LoVo (cell line): Measurements from ENCODE around the gene OPRL1.

ENCODE experiments used
- DNase-seq: peaks from one replicate; pipeline ENCODE4 v3.0.0-alpha.2; 2016; ENCODE audit warnings: low spot score

Gene OPRL1

DNA sequence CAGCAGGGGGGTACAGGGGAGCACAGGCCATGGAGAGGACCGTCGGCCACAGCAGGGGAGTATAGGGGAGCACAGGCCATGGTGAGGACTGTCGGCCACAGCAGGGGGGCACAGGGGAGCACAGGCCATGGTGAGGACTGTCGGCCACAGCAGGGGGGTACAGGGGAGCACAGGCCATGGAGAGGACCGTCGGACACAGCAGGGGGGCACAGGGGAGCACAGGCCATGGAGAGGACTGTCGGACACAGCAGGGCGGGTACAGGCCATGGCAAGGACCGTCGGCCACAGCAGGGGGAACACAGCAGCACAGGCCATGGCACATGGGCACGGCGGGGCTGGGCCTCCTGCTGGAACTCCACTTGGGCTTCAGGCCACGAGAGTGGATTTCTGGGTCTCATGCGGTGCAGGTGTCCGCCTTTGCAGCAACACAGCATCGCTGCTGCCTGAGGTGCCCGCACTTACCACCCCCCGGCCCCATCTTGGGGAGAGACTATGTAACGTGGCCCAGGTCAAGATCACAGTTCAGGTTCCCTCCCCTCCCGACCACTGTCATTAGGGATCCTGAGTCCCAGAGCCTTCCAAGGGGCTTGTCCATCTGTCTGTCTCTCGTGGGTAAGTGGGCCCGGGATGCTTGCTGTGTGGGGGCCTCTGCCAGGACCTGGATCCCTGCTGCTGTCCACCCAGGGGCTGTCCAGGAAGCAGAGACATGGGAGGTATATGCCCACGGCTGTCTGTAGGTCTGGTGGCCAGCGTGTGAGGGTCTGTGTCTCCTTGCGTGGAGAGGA is 25.0 kb downstream of the OPRL1 start:
- DNase-seq = no peak

DNA sequence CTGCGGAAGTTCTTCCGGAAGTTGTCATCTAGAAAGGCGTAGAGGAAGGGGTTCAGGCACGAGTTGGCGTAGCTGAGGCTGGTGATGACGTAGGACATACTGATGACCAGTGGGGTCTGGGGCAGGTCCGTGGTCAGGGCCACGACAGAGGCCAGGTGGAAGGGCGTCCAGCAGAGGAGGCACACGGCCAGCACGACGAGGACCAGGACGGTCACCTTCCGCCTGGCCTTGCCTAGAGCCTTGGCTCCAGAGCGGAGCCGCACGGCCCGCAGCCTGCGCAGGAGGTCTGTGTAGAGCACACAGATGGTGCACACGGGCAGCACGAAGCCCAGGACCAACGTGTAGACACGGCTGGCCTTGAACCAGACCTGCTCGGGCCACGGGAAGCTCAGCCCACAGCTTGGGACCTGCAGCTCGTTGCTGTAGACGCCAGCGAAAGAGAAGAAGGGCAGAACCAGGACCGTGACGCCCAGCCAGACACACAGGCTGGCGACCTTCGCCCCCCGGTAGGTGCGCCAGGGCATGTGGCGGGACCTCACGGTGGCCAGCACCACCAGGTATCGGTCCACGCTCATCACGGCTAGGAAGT is 26.1 kb downstream of the OPRL1 start:
- no peak for DNase-seq

DNA sequence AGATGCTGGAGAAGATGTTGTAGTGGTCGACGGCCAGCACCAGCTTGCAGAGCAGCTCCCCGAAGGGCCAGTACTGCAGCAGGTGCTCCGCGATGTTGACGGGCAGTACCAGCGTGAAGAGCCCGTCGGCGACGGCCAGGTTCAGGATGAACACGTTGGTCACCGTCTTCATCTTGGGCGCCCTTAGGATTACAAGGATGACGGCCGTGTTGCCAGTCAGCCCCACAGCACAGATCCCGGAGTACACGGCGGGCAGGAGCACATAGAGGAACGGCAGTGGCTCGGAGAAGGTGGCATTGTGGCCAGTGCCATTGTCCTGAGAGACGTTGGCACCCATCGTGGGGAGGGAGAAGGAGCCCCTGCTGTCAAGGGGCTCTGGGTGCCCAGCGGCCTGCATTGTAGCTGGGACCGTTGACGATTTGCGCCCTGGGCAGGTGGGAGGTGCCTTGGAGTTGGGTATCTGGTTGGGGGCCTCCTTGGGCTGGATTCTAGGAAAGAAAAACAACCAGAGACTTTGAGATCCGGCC is 26.6 kb downstream of the OPRL1 start:
- no peak for DNase-seq

DNA sequence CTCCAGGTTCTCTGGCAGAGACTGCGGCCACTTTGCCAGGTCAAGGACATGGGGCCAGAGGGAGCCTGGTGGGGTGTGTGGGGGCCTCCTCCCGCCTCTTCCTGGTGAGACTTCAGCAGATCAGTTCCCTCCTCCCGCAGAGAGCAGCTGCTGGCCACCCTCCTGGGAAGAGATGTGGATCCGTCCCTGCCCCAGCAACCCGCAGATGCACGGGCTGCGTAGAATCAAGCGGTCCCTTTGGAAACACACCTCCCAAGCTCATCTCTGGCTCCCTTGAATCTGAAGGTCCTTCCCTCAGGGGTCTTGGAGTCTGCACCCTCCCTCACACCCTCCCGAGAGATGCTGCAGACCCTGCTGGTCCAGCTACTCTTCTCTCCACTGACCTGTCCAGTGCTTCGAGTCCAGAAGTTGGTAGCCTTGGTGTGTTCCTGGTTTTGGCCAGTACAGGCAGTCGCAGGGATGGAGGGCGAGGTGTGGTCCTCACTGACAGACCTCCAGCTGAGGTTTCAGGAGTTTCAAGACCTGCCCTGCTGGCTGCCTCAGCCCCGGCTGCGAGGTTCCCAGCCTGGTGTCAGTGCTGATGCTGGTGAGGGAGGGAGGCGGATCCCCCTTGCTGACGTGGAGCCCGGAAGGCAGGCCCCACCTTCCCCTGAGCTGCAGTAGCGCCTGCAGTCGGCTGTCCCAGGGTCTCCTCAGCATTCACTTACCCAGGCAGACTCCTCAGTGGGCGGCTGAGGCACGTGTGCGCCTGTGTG is 27.3 kb downstream of the OPRL1 start, which contains the start of gene NPBWR2:
Gene NPBWR2 (minus strand): TSS at position 585 of the 755 bp plus-strand sequence. CDS start 734 bp downstream, outside the sequence.
- no peak for DNase-seq

DNA sequence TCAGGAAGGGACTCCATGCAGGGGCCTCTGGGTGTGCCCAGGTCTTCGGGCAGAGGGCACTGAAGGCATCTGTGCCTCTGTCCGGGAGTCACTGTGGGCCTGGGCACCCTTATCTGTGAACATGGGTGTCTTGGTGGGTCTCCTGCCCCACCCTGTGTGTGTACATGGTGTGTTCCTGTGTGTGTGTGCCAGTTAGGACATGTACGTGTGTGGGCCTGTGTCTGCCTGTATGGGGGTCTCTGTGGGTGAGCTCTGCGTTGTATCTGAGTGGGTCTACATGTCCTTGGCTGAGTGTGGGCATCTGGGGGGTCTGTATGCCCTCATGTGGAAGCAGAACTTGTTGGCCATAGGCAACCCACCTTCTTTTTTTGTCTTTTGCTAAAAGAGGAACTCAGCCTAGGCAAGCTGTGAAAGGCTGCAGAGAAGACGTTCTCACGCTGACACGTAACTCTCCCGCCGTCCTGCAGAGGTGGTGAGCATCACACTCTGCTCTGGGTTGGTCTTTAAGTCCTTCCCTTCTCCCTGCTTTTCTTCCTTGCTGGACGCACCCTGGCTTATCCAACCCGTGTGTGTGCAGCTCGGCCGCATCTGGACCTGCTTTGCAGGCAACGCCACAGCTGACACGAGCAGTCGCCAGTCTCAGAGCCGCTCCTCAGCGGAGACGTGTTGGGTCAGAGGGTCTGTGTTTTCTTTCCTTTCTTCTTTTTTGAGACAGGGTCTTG is 28.0 kb downstream of the OPRL1 start:
- no peak for DNase-seq

DNA sequence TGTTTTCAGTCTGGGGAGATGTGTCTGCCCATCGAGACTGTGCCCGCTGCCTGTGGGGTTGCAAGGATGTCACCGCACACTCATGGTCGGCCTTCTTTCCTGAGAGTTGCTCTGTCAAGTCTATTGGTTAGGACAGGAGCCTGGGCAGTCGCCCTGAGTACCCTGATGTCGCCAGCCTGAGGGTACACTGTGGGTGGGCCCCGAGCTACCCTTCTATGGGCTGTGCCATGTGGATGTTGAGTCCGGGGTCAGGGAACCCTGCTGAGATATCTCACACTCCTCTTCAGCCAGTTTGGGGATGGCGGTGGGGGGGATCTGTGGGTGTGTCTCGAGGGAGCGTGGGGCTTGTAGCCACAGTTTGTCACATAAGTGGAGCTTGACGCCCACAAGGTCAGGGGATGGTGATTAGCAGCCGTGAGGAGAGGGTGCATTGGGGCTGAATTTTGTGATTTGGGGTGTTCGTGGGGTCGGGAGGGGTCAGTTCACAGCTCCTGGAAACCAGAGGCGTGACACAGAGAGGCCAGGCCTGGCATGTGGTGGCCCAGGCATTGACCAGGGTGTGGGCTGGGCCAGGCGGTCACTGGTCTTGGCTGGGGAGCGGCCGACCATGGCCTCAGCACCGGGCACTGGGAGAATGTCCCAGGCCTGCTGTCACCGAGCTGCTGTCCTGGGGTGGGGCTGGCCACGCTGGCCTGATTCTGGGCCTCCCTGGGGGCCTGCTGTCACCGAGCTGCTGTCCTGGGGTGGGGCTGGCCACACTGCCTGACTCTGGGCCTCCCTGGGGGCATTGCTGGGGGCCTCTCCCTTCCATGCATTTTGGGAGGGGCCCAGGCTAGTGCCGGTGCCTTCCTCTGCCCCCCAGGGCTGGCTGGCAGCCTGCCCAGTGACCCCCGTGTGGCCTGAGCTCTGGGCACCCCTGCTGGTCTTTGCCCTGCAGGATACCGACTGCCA is 29.1 kb downstream of the OPRL1 start:
- DNase-seq = no peak

DNA sequence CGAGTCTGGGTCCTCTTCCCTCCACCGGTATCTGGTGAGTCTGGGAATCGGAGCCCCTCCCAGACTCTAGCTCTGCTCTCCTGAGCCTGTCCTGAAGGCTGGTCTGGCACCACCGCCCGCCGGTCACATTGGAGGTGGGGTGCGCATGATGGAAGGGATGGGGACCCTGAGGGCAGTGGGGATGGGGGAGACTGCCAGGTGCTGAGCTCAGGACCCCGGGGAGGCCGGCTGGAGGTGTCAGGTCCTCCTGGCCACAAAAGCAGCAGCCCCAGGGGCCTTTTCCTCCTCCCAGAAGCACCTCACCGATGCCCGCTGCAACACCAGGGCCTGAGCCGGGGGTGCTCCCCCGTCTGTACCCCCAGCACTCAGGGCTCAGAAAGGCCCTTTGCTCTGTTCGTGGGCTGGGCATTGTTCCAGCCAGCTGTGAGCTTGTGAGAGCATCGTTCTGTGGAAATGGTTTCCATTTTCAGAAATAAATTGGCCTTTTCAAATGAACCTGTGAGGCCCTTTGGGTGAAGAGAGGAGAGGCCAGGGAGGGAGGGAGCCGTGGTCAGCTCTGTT is 30.0 kb downstream of the OPRL1 start:
- DNase-seq = no peak

DNA sequence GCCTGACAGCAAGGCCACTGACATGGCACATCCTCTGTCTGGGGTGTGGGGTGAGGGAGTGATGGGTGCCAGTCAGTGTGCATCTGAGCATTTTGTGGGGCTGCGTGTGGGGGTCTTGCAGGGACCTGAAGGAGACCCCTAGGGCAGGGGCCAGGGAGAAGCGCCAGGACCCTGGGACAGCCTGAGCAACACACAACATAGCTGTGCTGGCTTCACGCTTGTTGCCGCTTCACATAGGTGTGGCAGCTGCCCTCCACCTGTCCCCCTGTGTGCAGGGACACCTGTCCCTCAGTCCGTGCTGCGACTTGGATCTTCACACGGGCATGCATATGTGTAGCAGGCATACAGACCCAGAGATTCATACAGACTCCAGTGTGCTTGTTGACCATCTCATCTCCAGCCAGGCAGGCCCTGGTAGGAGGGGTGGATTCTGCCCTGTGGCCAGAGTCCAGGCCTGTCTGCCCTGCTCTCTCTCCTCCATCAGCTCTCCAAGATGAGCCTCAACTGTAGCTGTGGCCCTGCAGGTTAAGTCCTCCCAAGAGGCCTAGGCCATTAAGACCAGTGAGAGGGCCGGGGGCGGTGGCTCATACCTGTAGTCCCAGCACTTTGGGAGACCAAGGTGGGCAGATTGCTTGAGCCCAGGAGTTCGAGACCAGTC is 30.7 kb downstream of the OPRL1 start:
- no peak for DNase-seq

DNA sequence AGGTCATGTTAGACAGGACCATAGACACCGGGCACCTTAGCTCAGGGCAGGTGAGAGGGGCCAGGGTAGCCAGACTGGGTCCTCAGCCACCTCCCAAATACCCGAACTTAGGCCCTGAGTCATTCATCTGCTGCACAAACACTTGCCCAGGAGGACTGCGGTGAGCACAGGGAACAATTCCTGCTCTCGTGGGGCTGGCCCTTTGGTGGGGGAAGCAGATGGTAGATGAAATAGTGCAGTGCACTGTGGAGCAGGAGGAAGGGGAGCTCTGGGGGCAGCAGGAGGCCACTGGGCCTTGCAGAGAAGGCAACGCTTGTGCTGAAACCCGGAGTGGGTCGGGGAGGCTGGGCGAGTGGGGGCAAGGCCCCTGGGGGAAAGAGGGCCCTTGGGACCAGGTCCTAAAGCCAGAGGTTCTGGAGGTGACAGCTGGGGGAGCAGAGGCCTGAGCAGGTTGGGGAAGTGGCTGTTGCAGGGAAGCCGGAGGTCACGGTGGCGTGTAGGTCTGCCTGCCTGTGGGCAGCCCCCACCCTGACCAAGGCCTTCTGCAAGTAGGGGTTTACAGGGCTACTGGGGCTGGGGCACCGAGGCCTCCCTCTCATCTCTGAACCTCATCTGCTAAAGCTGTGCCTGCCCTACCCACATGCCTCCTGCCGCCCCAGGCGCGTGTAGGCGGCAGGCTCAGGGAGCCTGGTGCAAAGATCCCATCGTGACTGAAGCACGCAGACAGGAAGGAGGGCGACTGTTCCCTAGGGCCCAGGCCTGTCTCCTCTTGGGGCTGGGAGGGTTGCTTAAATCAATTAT is 32.2 kb downstream of the OPRL1 start:
- no peak for DNase-seq

DNA sequence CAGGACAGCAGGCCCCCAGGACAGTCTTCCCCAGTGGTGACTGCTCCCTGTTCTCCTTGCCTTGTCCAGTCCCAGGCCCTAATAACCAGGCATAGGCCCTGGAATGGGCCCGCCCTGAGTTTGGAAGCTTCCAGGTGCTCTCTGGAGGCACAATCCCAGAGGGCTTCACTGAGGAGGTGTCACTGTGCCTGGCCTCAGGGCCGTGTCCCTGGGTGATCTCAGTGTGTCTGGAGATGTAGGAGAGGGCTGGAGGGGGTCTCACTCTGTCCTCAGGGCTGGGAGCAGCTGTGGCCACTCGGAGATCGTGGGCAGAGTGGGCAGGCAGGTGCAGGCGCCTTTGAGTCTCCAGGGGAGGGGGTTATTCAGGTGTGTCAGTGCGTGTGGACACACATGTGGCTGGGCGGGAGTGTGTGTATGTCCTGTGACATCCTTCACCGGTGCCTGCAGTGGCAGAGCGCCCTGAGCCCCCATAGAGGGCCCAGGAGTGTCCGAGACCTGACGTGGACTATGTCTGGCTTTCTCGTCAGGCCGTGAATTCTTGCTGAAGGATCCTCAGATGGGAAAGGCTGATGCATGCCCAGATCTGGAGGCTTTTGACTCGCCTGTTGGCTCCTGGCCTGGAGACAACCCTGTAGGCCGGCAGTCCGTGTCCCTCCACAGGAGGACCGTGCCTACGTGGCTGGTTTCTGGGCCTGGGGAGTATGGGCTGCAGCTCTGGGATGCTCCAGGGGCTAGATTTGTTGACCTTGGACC is 33.0 kb downstream of the OPRL1 start:
- no peak for DNase-seq

DNA sequence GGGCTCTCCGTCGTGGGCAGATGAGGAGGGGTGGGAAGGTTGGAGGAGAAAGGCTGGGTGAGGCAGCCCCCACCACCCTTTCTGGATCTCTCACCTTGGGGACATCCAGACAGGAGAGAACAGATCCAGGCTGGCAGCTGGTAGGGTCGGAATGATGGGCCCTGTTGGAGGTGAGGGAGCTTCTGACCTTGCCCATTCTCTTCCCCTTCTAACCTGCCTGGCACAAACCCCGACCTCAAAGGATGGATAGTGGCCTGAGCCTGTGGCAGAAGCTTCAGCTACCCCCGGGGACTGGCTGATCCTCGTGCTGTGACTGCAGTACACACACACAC is 33.5 kb downstream of the OPRL1 start:
- no peak for DNase-seq

DNA sequence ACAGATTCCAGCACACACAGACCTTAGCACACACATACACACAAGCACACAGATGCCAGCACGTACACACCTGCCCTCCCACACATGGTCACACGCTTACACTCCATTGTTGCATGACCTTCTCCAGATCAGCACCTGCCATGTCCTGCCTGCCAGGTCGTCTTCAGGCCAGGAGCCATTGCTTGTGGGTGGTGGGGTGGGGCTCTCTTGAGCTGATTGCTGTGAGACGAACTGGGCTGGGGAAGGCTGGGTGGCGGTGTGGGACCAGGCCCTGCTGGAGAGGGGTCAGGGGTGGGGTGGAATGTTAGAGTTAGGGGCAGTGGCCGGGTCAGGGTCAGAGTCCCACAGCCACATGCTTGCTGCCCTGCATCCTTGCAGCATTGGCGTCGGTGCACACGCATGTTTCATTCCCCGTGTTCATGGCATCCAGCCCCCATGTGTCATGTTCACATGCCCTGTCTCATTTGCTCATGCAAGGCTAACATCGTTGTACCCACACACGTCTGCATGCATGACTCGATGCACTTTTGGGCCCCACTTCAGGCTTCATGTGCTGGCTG is 34.0 kb downstream of the OPRL1 start:
- no peak for DNase-seq

DNA sequence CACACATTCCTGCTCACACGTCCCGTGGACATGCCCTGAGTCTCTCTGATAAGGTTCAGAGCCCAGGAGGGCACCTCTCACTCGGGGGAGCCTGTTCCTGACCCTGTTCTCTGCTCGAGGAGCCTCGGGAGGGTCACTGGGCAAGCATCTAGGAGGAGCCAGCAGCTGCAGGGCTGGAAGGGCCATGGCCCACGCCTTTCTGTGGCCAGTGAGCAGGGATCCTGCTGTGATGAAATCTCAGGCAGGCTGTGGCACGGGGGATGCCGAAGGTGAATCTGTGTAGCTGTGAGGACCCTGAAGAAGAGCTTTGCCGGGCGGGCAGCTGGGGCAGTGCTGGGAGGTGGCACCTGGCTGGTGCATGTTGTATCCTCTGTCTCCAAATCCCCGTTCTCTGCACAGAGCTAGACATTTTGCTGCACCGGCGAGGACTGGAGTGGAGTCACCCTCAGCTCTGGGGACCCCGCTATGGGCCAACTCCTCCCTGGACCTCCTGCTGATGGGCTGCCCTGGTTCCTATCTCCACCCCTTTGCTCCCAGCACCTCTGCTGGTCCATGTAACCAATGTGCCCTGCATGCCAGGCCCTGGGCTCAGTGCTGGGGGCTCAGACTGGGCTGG is 34.6 kb downstream of the OPRL1 start:
- DNase-seq = no peak

DNA sequence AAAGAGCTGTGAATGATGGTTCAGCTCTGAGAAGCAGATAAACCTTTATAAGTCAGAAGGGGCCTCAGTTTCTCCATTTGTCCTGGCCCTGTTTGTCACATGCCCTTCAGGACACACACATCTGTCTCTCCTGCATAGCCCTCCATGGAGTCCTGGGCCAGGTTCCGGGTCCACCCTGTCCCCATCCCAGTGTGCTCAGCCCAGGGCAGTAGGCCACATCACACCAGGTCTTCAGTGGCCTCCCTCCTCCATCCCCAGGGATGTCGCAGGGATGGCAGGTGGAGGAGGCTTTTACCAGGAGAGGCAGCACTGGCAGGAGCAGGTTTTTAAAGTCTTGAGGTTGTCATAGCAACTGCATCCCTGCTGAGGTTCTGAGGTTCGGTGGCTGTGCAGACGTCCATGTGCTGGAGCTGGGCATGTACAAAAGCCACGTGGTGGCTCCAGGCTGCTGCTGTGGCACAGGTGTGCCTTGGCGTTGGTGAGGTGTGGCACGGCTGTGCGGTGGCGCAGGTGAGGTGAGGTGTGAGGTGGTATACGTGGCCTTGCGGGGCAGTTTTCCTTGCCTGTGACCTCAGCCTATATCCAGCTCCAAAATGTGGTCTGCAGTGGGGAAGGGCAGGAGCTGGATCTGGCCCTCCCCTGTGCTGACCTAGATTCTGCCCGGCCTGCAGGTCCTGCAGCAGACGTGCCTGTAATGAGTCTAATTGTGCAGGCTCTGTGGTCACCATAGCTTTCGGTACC is 35.5 kb downstream of the OPRL1 start:
- no peak for DNase-seq

DNA sequence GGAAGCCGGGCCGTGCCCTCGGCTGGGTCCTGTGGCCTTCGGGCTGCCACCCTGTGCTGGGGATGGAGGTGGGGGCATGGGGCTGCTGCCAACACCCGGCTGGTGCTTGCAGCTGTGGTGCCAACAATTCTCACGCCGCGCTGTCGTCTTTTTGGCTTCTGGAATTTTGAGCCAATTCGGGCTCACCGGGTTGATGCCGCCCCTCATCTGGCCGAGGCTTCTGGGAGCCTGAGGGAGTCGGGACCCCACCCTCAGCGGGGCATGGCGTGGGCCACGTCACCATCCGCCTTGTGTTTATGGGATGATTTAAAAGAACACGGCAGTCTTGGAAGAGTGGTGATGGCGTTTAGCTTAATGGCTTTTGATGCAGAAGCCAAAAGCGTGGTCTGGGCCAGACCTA is 36.1 kb downstream of the OPRL1 start:
- DNase-seq = no peak

DNA sequence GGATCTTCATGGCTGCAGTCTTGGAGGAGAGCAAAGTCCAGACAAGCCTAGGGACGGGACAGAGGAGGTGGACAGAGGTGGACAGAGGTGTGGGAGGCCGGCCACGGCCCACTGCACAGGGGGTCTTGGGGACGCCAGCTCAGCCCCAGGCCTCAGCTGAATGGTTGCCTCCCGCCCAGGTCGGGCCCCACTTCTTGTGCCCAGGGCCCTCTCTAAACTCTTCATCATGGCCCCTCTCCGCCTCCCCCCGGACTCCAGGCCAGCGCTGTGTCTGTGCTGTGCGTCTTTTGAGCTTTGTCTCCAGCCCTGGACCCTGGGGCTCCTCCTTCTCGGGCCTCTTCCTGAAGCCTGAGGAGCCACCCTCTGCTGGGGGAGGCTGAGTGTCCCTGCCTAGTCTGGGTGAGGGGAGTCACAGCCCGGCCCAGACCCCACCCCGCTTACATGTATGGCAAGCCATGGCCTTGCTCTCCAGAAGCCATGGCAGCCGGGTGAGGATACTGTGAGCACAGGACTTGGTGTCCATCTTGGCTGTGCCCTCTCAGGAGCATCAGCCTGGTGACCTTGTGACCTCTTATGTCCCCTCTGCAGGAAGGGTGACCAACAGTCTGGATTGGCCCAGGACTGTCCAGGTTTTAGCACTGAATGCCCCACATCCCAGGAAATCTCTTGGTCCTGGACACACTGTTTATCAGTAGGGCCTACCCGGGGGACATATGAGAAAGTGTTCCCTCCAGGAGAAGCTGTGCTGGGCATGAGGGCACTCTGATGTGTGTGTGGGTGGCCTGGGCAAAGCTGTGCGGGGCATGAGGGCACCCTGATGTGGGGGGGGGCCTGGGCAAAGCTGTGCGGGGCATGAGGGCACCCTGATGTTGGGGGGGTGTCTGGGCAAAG is 36.9 kb downstream of the OPRL1 start:
- DNase-seq = no peak
